A172 (cell line): ENCODE data around the gene AKAP13. TPM values are rescaled to one million over a fixed set of nuclear protein-coding genes. Genes with fewer than 3 reads are reported as not detected.
"Not testable (repeated sequence)": the region's sequence is repeated elsewhere in the genome, so short reads cannot be mapped to it uniquely, and the experiment has no call there.

Experiments
- DNase-seq: peaks from one replicate; pipeline ENCODE4 v3.0.0-alpha.2; 2015; ENCODE audit warnings: low spot score
- total RNA-seq: library from RNA; depleted of rRNA; stranded (reverse); fragments of >200 nt; shearing (Covaris generic); gene quantifications from 2 replicates; pipeline ENCODE4 v1.2.3, GENCODE V29; 2014

Gene AKAP13
- total RNA-seq, 1 experiment from 2014 or later = 35.9 TPM

GRCh38 chr15:85786781-85787114 lies 406.3 kb downstream of the AKAP13 start:
- no peak for DNase-seq

GRCh38 chr15:85788771-85789495 lies 408.5 kb downstream of the AKAP13 start:
- DNase-seq = no peak

- no peak for DNase-seq
Measured at GRCh38 chr15:85789496-85789875, 409.1 kb downstream of the AKAP13 start.

- no peak for DNase-seq
Measured at GRCh38 chr15:85792102-85792731, 411.8 kb downstream of the AKAP13 start.

GRCh38 chr15:85792912-85793590 lies 412.6 kb downstream of the AKAP13 start:
- DNase-seq = no peak

- no peak for DNase-seq
Measured at GRCh38 chr15:85793641-85794597, 413.5 kb downstream of the AKAP13 start.

GRCh38 chr15:85794598-85795336 lies 414.4 kb downstream of the AKAP13 start, which contains the start of gene KLHL25:
KLHL25 (minus strand) TSS chr15:85794925; CDS start chr15:85769810, 25,115 bp downstream.
- peak; percentile 84 for DNase-seq

GRCh38 chr15:85795337-85796305 lies 415.2 kb downstream of the AKAP13 start:
- no peak for DNase-seq

- DNase-seq = not testable (repeated sequence)
Measured at GRCh38 chr15:85796371-85796770, 416.0 kb downstream of the AKAP13 start.
